ENCODE data around the gene HOMER2.

HOMER2 gene

DNA sequence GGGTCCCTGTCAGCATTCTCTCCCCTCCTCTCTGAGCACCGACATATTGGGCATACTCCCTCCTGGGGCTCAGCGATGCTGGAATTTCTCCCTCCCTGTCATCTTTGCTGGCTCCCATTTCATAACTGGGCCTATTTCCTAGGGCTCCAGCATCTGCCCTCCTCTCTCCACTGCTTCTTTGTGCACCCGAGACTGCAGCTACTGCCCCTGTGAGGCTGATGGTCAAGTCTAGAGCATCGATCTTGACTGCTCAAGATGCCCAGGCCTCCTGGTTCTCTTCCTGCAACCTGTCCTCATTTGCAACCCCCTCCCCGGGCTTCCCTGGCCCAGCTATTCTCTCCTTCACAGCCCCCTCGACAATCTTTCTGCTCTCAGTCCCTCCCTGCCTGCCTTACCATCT, 89.6 kb downstream of the HOMER2 start:
- intact Hi-C loops (cut with DNase I; ENCODE audit: low total_unique reads) = no loop called here
- H3K27me3 ChIP-seq = no peaks in the 10 kb centered on the region
- H3K9me3 ChIP-seq = no peaks in the 10 kb centered on the region
- TF ChIP-seq CTCF (IDR thresholded peaks at IDR 0.05) = no peak
- no peak overlapping the region for H3K4me3 ChIP-seq
- no peaks in the 10 kb centered on the region for H3K4me1 ChIP-seq
- H3K27ac ChIP-seq = no peak overlapping the region
- DNase-seq = no peak
- no peaks in the 10 kb centered on the region for H3K36me3 ChIP-seq

GRCh38 chr15:82858932-82859331, 93.6 kb downstream of the HOMER2 start:
- Histone ChIP-seq H3K27ac (no peak overlapping the region), H3K4me3 (no peak overlapping the region), H3K27me3 (no peaks in the 10 kb centered on the region), H3K36me3 (peaks cover 0 to 5% (median 0%) of the 10 kb centered on the region in 3 donors), H3K9me3 (no peaks in the 10 kb centered on the region), H3K4me1 (no peaks in the 10 kb centered on the region)
- TF ChIP-seq CTCF (IDR thresholded peaks at IDR 0.05) = no peak
- DNase-seq = no peak
- intact Hi-C loops (cut with DNase I; ENCODE audit: low total_unique reads) = no loop called here

DNA sequence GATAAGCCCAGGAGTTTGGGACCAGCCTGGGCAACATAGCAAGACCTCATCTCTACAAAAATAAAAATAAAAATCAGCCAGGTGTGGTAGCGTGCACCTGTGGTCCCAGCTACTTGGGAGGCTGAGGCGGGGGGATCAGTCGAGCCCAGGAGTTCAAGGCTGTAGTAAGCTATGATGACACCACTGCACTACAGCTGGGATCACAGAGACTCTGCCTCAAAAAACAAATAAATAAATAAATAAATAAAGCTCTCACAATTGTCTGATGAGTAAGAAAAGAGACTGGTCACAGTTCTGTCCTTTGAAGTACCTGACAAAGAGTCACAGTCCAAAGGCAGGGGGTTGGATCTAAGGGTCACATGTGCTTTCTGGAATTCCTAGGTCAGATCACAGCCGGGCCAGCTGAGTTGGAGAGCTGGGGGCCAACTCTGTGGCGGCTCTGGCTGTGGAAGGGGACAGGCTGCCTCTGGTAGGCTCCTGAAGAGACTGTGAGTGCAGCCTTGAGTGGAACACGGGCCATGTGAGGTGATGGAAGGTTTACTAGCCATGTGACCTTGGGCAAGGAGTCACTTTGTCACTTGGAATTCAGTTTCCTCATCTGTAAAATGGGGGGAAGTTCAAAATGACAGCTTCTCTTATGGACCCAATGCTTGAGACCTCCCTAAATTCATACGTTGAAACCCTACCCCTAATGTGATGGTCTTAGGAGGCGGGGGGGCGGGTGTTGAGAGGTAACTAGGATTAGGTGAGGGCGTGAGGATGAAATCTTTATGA, 95.9 kb downstream of the HOMER2 start:
- Histone ChIP-seq H3K9me3 (no peaks in the 10 kb centered on the region), H3K27ac (no peak overlapping the region), H3K4me1 (no peaks in the 10 kb centered on the region), H3K4me3 (no peak overlapping the region), H3K27me3 (no peaks in the 10 kb centered on the region), H3K36me3 (peaks cover 0 to 20% (median 0%) of the 10 kb centered on the region in 3 donors)
- intact Hi-C loops (cut with DNase I; ENCODE audit: low total_unique reads) = no loop called here
- DNase-seq = no peak
- no peak for TF ChIP-seq CTCF (IDR thresholded peaks at IDR 0.05)

DNA sequence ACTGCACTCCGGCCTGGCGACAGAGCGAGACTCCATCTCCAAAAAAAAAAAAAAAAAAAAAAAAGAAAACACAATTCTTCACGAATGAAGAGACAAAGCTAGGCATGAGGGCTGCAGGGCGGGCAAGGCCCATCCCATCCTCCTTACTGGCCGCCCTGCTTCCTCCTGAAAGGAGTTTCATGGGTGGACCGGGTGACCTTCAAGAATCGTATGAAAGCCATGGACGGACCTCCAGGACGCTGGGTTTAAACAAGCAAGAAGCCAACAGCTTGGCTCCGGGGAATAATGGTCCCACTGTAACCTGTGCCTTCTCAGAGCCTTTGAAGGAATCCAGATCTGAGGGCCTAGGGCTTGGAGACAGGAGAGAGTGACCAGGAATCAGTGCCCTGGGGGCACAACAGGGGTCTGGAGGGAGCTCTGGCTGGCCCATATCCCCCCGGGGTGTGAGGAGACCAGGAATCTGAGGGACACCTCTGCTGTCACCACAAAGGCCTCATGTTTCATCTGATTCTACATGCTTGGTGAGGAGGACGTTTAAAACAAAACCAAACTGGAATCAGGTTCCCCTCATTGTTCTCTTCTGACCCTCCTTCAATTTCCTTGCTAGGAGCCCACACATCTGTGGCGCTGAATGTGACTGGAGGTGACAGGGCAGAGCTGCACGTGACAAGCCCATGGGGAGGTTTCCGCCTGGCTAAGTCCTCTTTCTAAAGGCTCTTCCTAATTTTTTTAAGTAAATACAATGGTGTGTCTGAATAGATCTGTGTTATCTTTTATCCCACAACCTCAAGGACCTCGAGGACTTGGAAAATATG, 97.0 kb downstream of the HOMER2 start:
- DNase-seq = no peak
- no peaks in the 10 kb centered on the region for H3K9me3 ChIP-seq
- no peak for TF ChIP-seq CTCF (IDR thresholded peaks at IDR 0.05)
- H3K4me1 ChIP-seq = no peaks in the 10 kb centered on the region
- peaks cover 0 to 23% (median 0%) of the 10 kb centered on the region in 3 donors for H3K36me3 ChIP-seq
- no peaks in the 10 kb centered on the region for H3K27me3 ChIP-seq
- intact Hi-C loops (cut with DNase I; ENCODE audit: low total_unique reads) = no loop called here
- H3K4me3 ChIP-seq = no peak overlapping the region
- no peak overlapping the region for H3K27ac ChIP-seq

- DNase-seq = no peak
- intact Hi-C loops (cut with DNase I; ENCODE audit: low total_unique reads) = no loop called here
- Histone ChIP-seq H3K4me1 (peaks cover 0 to 7% (median 0%) of the 10 kb centered on the region in 4 donors), H3K27ac (no peak overlapping the region), H3K4me3 (no peak overlapping the region), H3K9me3 (no peaks in the 10 kb centered on the region), H3K36me3 (peaks cover 0 to 23% (median 0%) of the 10 kb centered on the region in 3 donors), H3K27me3 (no peaks in the 10 kb centered on the region)
- no peak for TF ChIP-seq CTCF (IDR thresholded peaks at IDR 0.05)
Observed at GRCh38 chr15:82854554-82854953, 98.0 kb downstream of the HOMER2 start.
